Type B pancreatic cell (in vitro differentiated cells): ENCODE results near the gene DCHS1. TPM values are rescaled to one million over a fixed set of nuclear protein-coding genes. Genes with fewer than 3 reads are reported as not detected.

Experiments used
- DNase-seq: peaks from one replicate; pipeline ENCODE4 v3.0.0; 2021; ENCODE audit warnings: mixed read lengths; ENCODE audit not compliant: unreplicated experiment; ENCODE audit errors: extremely low spot score
- H3K27ac Mint-ChIP-seq: 2 replicates; pipeline ENCODE4 v1.8.0; 2021; ENCODE audit warnings: mild to moderate bottlenecking, mixed read lengths
- H3K27me3 Mint-ChIP-seq: 2 replicates; pipeline ENCODE4 v1.8.0; 2021; ENCODE audit warnings: mixed read lengths
- H3K36me3 Mint-ChIP-seq: 2 replicates; pipeline ENCODE4 v1.8.0; 2021; ENCODE audit warnings: mixed read lengths
- H3K4me1 Mint-ChIP-seq: one replicate; pipeline ENCODE4 v1.8.0; 2021; ENCODE audit warnings: mixed read lengths; ENCODE audit not compliant: unreplicated experiment
- H3K4me3 Mint-ChIP-seq: 2 replicates; pipeline ENCODE4 v1.8.0; 2021; ENCODE audit warnings: mild to moderate bottlenecking, mixed read lengths
- H3K9me3 Mint-ChIP-seq: 2 replicates; pipeline ENCODE4 v1.8.0; 2021; ENCODE audit warnings: mixed read lengths
- CTCF ChIP-seq: fragments of 200-600 bp; sonication (generic); conservative IDR thresholded peaks from 2 replicates; pipeline ENCODE4 v1.5.0; 2021; ENCODE audit warnings: antibody characterized with exemption, mild to moderate bottlenecking
- total RNA-seq: library from RNA; stranded (reverse); gene quantifications from 2 replicates; pipeline ENCODE4 v1.2.1, GENCODE V29; 2021; ENCODE audit warnings: low replicate concordance

Gene DCHS1
- total RNA-seq, 1 donor from 2014 or later, result 54.9 TPM

GRCh38 chr11:6599881-6600390, 55.7 kb downstream of the DCHS1 start:
- no peaks in the 10 kb centered on the region for H3K9me3 Mint-ChIP-seq
- H3K27me3 Mint-ChIP-seq, result no peaks in the 10 kb centered on the region
- peaks cover 27% of the 10 kb centered on the region for H3K36me3 Mint-ChIP-seq
- H3K27ac Mint-ChIP-seq, result no peak overlapping the region
- peaks cover 11% of the 10 kb centered on the region for H3K4me1 Mint-ChIP-seq
- TF ChIP-seq CTCF, result no peak
- DNase-seq, result no peak
- no peak overlapping the region for H3K4me3 Mint-ChIP-seq

GRCh38 chr11:6599449-6599848, 56.2 kb downstream of the DCHS1 start:
- Mint-ChIP-seq H3K36me3 (peaks cover 28% of the 10 kb centered on the region), H3K9me3 (no peaks in the 10 kb centered on the region), H3K27ac (no peak overlapping the region), H3K4me3 (peak overlapping the region; percentile 14), H3K4me1 (peaks cover 11% of the 10 kb centered on the region), H3K27me3 (no peaks in the 10 kb centered on the region)
- DNase-seq, result no peak
- TF ChIP-seq CTCF, result no peak

GRCh38 chr11:6598555-6598954, 57.1 kb downstream of the DCHS1 start:
- Mint-ChIP-seq H3K4me1 (peaks cover 11% of the 10 kb centered on the region), H3K27me3 (no peaks in the 10 kb centered on the region), H3K27ac (no peak overlapping the region), H3K36me3 (peaks cover 33% of the 10 kb centered on the region), H3K4me3 (no peak overlapping the region), H3K9me3 (no peaks in the 10 kb centered on the region)
- DNase-seq, result no peak
- TF ChIP-seq CTCF, result no peak

- peak overlapping the region; percentile 23 for H3K27ac Mint-ChIP-seq
- H3K36me3 Mint-ChIP-seq, result peaks cover 33% of the 10 kb centered on the region
- peaks cover 7% of the 10 kb centered on the region for H3K4me1 Mint-ChIP-seq
- no peak overlapping the region for H3K4me3 Mint-ChIP-seq
- no peak for TF ChIP-seq CTCF
- H3K9me3 Mint-ChIP-seq, result no peaks in the 10 kb centered on the region
- H3K27me3 Mint-ChIP-seq, result no peaks in the 10 kb centered on the region
- no peak for DNase-seq
Measured at GRCh38 chr11:6596239-6596877, 59.3 kb downstream of the DCHS1 start.

GRCh38 chr11:6594142-6594768, 61.4 kb downstream of the DCHS1 start:
- TF ChIP-seq CTCF, result peak; percentile 45
- Mint-ChIP-seq H3K27ac (no peak overlapping the region), H3K4me3 (no peak overlapping the region), H3K9me3 (no peaks in the 10 kb centered on the region), H3K27me3 (no peaks in the 10 kb centered on the region), H3K4me1 (peaks cover 7% of the 10 kb centered on the region), H3K36me3 (peaks cover 29% of the 10 kb centered on the region)
- no peak for DNase-seq
